Neural progenitor cell (in vitro differentiated cells): ENCODE data around the gene MEIOSIN. TPM values are rescaled to one million over a fixed set of nuclear protein-coding genes. Genes with fewer than 3 reads are reported as not detected.
"Not testable (repeated sequence)": the region's sequence is repeated elsewhere in the genome, so short reads cannot be mapped to it uniquely, and the experiment has no call there.

Source experiments
- DNase-seq: peaks from one replicate; pipeline ENCODE4 v3.0.0-alpha.2; 2016; ENCODE audit warnings: low spot score
- H2AFZ ChIP-seq: fragments of 200-600 bp; sonication (generic); replicated peaks from 2 replicates; pipeline ENCODE4 v1.6.1; 2016; ENCODE audit warnings: antibody characterized with exemption
- H3F3A ChIP-seq: fragments of 200-600 bp; sonication (generic); 2 replicates; pipeline ENCODE4 v1.6.1; 2016; ENCODE audit warnings: antibody characterized with exemption, low read depth
- H3K27ac ChIP-seq: fragments of 200-600 bp; sonication (generic); 2 replicates; pipeline ENCODE4 v1.5.1; 2016; ENCODE audit warnings: mild to moderate bottlenecking
- H3K27me3 ChIP-seq: fragments of 200-600 bp; sonication (generic); 2 replicates; pipeline ENCODE4 v1.6.1; 2016; ENCODE audit warnings: mild to moderate bottlenecking, moderate library complexity
- H3K36me3 ChIP-seq: fragments of 200-600 bp; sonication (generic); 2 replicates; pipeline ENCODE4 v1.5.1; 2016
- H3K4me1 ChIP-seq: fragments of 200-600 bp; sonication (generic); 2 replicates; pipeline ENCODE4 v1.6.1; 2016; ENCODE audit warnings: mixed run types
- H3K4me2 ChIP-seq: fragments of 200-600 bp; sonication (generic); 2 replicates; pipeline ENCODE4 v1.6.1; 2016
- H3K4me3 ChIP-seq: fragments of 200-600 bp; sonication (generic); 2 replicates; pipeline ENCODE4 v1.5.1; 2016
- H3K79me2 ChIP-seq: fragments of 200-600 bp; sonication (generic); 2 replicates; pipeline ENCODE4 v1.6.1; 2016; ENCODE audit warnings: low read depth
- H3K9ac ChIP-seq: fragments of 200-600 bp; sonication (generic); 2 replicates; pipeline ENCODE4 v1.6.1; 2016
- H3K9me3 ChIP-seq: fragments of 200-600 bp; sonication (generic); 2 replicates; pipeline ENCODE4 v1.5.1; 2016; ENCODE audit warnings: low read depth
- H4K20me1 ChIP-seq: fragments of 200-600 bp; sonication (generic); 2 replicates; pipeline ENCODE4 v1.6.1; 2016; ENCODE audit warnings: low read depth
- H3K27ac Mint-ChIP-seq: 3 replicates; pipeline ENCODE4 v1.8.0; 2021; ENCODE audit warnings: mixed read lengths
- H3K27me3 Mint-ChIP-seq: 2 replicates; pipeline ENCODE4 v1.8.0; 2022; ENCODE audit warnings: low read depth, mild to moderate bottlenecking, inconsistent platforms, moderate library complexity, mixed read lengths; ENCODE audit not compliant: insufficient read depth
- H3K36me3 Mint-ChIP-seq: 3 replicates; pipeline ENCODE4 v1.8.0; 2021; ENCODE audit warnings: mixed read lengths
- H3K4me1 Mint-ChIP-seq: 3 replicates; pipeline ENCODE4 v1.8.0; 2021; ENCODE audit warnings: mixed read lengths
- H3K4me3 Mint-ChIP-seq: 3 replicates; pipeline ENCODE4 v1.8.0; 2021; ENCODE audit warnings: mild to moderate bottlenecking, moderate library complexity, mixed read lengths
- H3K9me3 Mint-ChIP-seq: 3 replicates; pipeline ENCODE4 v1.8.0; 2020; ENCODE audit warnings: mixed read lengths
- CTCF ChIP-seq: fragments of 200-600 bp; sonication (generic); IDR thresholded peaks from 2 replicates; pipeline ENCODE4 v1.5.1; 2017; ENCODE audit warnings: antibody characterized with exemption, mild to moderate bottlenecking
- EZH2 ChIP-seq: fragments of 200-600 bp; sonication (generic); IDR thresholded peaks from 2 replicates; pipeline ENCODE4 v1.6.1; 2017; ENCODE audit warnings: antibody characterized with exemption, mild to moderate bottlenecking, moderate library complexity
- EZH2phosphoT487 ChIP-seq: fragments of 200-600 bp; sonication (generic); IDR thresholded peaks from 2 replicates; pipeline ENCODE4 v1.6.1; 2017; ENCODE audit warnings: antibody characterized with exemption
- total RNA-seq: library from RNA; depleted of rRNA; stranded (reverse); fragments of >200 nt; gene quantifications from 2 replicates; pipeline ENCODE4 v1.2.3, GENCODE V29; 2015; ENCODE audit warnings: low replicate concordance

The MEIOSIN gene
- total RNA-seq, 1 donor from 2014 or later = not detected

GRCh38 chr19:45717131-45717982 is 15.9 kb upstream of the MEIOSIN start:
- Mint-ChIP-seq H3K27me3 (peaks cover 17% of the 10 kb centered on the region), H3K4me1 (peaks cover 34% of the 10 kb centered on the region), H3K4me3 (peak overlapping the region; percentile 85), H3K27ac (peak overlapping the region; percentile 91), H3K36me3 (peaks cover 18% of the 10 kb centered on the region), H3K9me3 (no peaks in the 10 kb centered on the region)
- Histone ChIP-seq H3K79me2 (peaks cover 70% of the 10 kb centered on the region), H2AFZ (peak overlapping the region; percentile 30), H3K4me2 (peak overlapping the region; percentile 99), H3K27ac (peak overlapping the region; percentile 43), H3K9ac (peak overlapping the region; percentile 79), H3K4me3 (peak overlapping the region; percentile 85), H3K4me1 (no peaks in the 10 kb centered on the region), H3K9me3 (no peaks in the 10 kb centered on the region), H4K20me1 (no peaks in the 10 kb centered on the region), H3F3A (peaks cover 18% of the 10 kb centered on the region), H3K27me3 (no peaks in the 10 kb centered on the region), H3K36me3 (no peaks in the 10 kb centered on the region)
- peak; percentile 100 for DNase-seq
- TF ChIP-seq CTCF (peak; percentile 18), EZH2phosphoT487 (no peak)

GRCh38 chr19:45717983-45718650 is 15.1 kb upstream of the MEIOSIN start:
- no peak for TF ChIP-seq EZH2
- TF ChIP-seq CTCF = no peak
- TF ChIP-seq EZH2phosphoT487 = no peak
- peak overlapping the region; percentile 43 for H3K27ac ChIP-seq
- H3K9ac ChIP-seq = no peak overlapping the region
- H3K4me3 ChIP-seq = peak overlapping the region; percentile 45
- H3F3A ChIP-seq = peaks cover 18% of the 10 kb centered on the region
- no peaks in the 10 kb centered on the region for H4K20me1 ChIP-seq
- no peaks in the 10 kb centered on the region for H3K9me3 Mint-ChIP-seq
- no peaks in the 10 kb centered on the region for H3K27me3 ChIP-seq
- peaks cover 73% of the 10 kb centered on the region for H3K79me2 ChIP-seq
- H3K9me3 ChIP-seq = no peaks in the 10 kb centered on the region
- peak overlapping the region; percentile 91 for H3K27ac Mint-ChIP-seq
- peak overlapping the region; percentile 85 for H3K4me3 Mint-ChIP-seq
- peaks cover 17% of the 10 kb centered on the region for H3K27me3 Mint-ChIP-seq
- peak; percentile 18 for DNase-seq
- H3K36me3 ChIP-seq = no peaks in the 10 kb centered on the region
- peaks cover 34% of the 10 kb centered on the region for H3K4me1 Mint-ChIP-seq
- no peaks in the 10 kb centered on the region for H3K4me1 ChIP-seq
- H3K36me3 Mint-ChIP-seq = peaks cover 18% of the 10 kb centered on the region
- peak overlapping the region; percentile 69 for H3K4me2 ChIP-seq
- no peak overlapping the region for H2AFZ ChIP-seq

DNA sequence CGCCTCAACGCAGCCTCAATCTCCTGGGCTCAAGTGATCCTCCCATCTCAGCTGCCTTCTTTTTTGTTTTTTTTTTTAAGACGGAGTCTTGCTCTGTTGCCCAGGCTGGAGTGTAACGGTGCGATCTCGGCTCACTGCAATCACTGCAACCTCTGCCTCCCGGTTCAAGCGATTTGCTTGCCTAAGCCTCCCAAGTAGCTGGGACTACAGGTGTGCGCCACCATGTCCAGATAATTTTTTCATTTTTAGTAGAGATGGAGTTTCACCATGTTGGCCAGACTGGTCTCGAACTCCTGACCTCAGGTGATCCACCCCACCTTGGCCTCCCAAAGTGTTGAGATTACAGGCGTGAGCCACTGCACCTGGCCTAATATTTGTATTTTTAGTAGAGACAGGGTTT is 13.2 kb upstream of the MEIOSIN start:
- not testable (repeated sequence) for H3K4me2 ChIP-seq, H3K9me3 ChIP-seq, H2AFZ ChIP-seq, H3K27ac Mint-ChIP-seq, H4K20me1 ChIP-seq, H3K36me3 ChIP-seq, H3K9me3 Mint-ChIP-seq, H3K27ac ChIP-seq, H3K27me3 ChIP-seq, H3K9ac ChIP-seq, H3K4me1 ChIP-seq, H3K4me3 ChIP-seq, DNase-seq
- Histone ChIP-seq H3F3A (peaks cover 18% of the 10 kb centered on the region), H3K79me2 (peaks cover 73% of the 10 kb centered on the region)
- H3K36me3 Mint-ChIP-seq = peaks cover 18% of the 10 kb centered on the region
- peak overlapping the region; percentile 41 for H3K4me3 Mint-ChIP-seq
- peaks cover 16% of the 10 kb centered on the region for H3K27me3 Mint-ChIP-seq
- peaks cover 30% of the 10 kb centered on the region for H3K4me1 Mint-ChIP-seq

DNA sequence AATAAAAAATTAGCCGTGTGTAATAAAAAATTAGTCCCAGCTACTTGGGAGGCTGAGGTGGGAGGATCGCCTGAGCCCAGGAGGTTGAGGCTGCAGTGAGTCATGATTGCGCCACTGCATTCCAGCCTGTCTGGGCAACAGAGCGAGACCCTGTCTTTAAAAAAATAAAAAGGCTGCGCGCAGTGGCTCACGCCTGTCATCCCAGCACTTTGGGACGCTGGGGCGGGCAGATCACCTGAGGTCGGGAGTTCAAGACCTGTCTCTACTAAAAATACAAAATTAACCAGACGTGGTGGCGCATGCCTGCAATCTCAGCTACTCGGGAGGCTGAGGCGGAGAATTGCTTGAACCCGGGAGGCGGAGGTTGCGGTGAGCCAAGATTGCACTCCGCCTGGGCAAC is 4.6 kb upstream of the MEIOSIN start:
- H3K4me1 Mint-ChIP-seq = peaks cover 17% of the 10 kb centered on the region
- Histone ChIP-seq H3K79me2 (peaks cover 67% of the 10 kb centered on the region), H4K20me1 (peaks cover 37% of the 10 kb centered on the region)
- not testable (repeated sequence) for H2AFZ ChIP-seq, H3K27ac Mint-ChIP-seq, H3K27ac ChIP-seq, H3K9me3 Mint-ChIP-seq, H3K36me3 ChIP-seq, H3K27me3 Mint-ChIP-seq, DNase-seq, H3K27me3 ChIP-seq, H3F3A ChIP-seq, H3K36me3 Mint-ChIP-seq, H3K9me3 ChIP-seq, H3K4me1 ChIP-seq, H3K4me3 ChIP-seq, H3K4me2 ChIP-seq, H3K9ac ChIP-seq
- H3K4me3 Mint-ChIP-seq = peak overlapping the region; percentile 1
